K562 (cell line): ENCODE results near the gene SORT1. TPM values are rescaled to one million over a fixed set of nuclear protein-coding genes. Genes with fewer than 3 reads are reported as not detected.

Experiments used
- ATAC-seq: fragments of 200-7000 bp; cut with Tn5 transposase; 3 replicates; pipeline ENCODE4 v1.9.1; 2020; ENCODE audit warnings: moderate library complexity
- BruUV-seq: library from RNA; stranded (reverse); fragments of 400-500 nt; replicated peaks from 2 replicates; lab custom pipeline; 2021; lab: Mats Ljungman, UMichigan
- CTCF ChIA-PET: fragments of 300-600 bp; formaldehyde crosslinking; extraction: SDS; loops from one replicate; lab custom pipeline; 2021; ENCODE audit warnings: low intra/inter-chr PET ratio; lab: Yijun Ruan, JAX
- POLR2A ChIA-PET: fragments of 300-600, 350-650 bp; sonication (Branson Sonifier 250); formaldehyde crosslinking; extraction: SDS; loops from one replicate; lab custom pipeline; 2021; ENCODE audit warnings: antibody characterized with exemption, inconsistent platforms; lab: Yijun Ruan, JAX
- DNase-seq, 4 experiments: peaks; one replicate each; pipeline versions ENCODE4 v3.0.0 to v3.0.0-alpha.2; 2011 to 2018; ENCODE audit warnings: low spot score in 3 of 4, mixed read lengths in 3 of 4; ENCODE audit errors: extremely low read depth in 1 of 4
- FAIRE-seq: peaks from 2 replicates; lab custom pipeline; 2011; peaks lifted over from hg19 to GRCh38; lab: Jason Lieb, UNC
- H2AFZ ChIP-seq: 2 replicates; pipeline ENCODE4 v1.6.0; 2011; ENCODE audit warnings: low read depth, low read length, control low read depth, inconsistent platforms
- H3K27ac ChIP-seq: fragments of 200-600 bp; 3 replicates; pipeline ENCODE4 v1.8.0; 2011; ENCODE audit warnings: low read depth, mild to moderate bottlenecking, control low read depth, inconsistent platforms, low read length, moderate library complexity, mixed read lengths; ENCODE audit errors: extremely low read depth
- H3K27me3 ChIP-seq, 2 experiments: fragments of 300-600 bp in 1 of 2; 2 replicates in 1 of 2; 3 replicates in 1 of 2; pipeline versions ENCODE4 v1.6.0 to v1.8.0; 2011; ENCODE audit warnings: inconsistent platforms in 2 of 2, low read length in 2 of 2, mild to moderate bottlenecking in 1 of 2, mixed read lengths in 1 of 2, moderate library complexity in 1 of 2; ENCODE audit not compliant: control insufficient read depth in 2 of 2, insufficient read depth in 2 of 2
- H3K36me3 ChIP-seq: fragments of 300-600 bp; 3 replicates; pipeline ENCODE4 v1.8.0; 2011; ENCODE audit warnings: mild to moderate bottlenecking, low read length, inconsistent platforms; ENCODE audit not compliant: control insufficient read depth, insufficient read depth
- H3K4me1 ChIP-seq, 2 experiments: fragments of 200-600 bp in 1 of 2; replicated peaks in 1 of 2; 2 replicates in 1 of 2; 3 replicates in 1 of 2; pipeline versions ENCODE4 v1.5.1 to v1.8.0; 2011; ENCODE audit warnings: inconsistent platforms in 2 of 2, low read length in 2 of 2, mild to moderate bottlenecking in 1 of 2, mixed read lengths in 1 of 2, moderate library complexity in 1 of 2; ENCODE audit not compliant: control insufficient read depth in 2 of 2, insufficient read depth in 2 of 2
- H3K4me2 ChIP-seq: 2 replicates; pipeline ENCODE4 v1.6.1; 2011; ENCODE audit warnings: low read length, control low read depth, inconsistent platforms, mixed read lengths; ENCODE audit not compliant: insufficient read depth
- H3K4me3 ChIP-seq: fragments of 200-600 bp; sonication (generic), shearing (Covaris generic); 2 replicates; pipeline ENCODE4 v1.5.1; 2016; ENCODE audit warnings: control low read depth, inconsistent platforms
- H3K79me2 ChIP-seq: fragments of 200-600 bp; 3 replicates; pipeline ENCODE4 v1.8.0; 2011; ENCODE audit warnings: low read length, inconsistent platforms; ENCODE audit not compliant: control insufficient read depth, insufficient read depth
- H3K9ac ChIP-seq, 2 experiments: 2 replicates each; pipeline versions ENCODE4 v1.6.0 to v1.6.1; 2011; ENCODE audit warnings: low read depth in 2 of 2, low read length in 2 of 2, control low read depth in 1 of 2, inconsistent platforms in 1 of 2, mild to moderate bottlenecking in 1 of 2, mixed read lengths in 1 of 2; ENCODE audit not compliant: insufficient read depth in 1 of 2
- H3K9me1 ChIP-seq: one replicate; pipeline ENCODE4 v1.6.0; 2011; ENCODE audit warnings: inconsistent platforms, mild to moderate bottlenecking, low read length, moderate library complexity; ENCODE audit not compliant: control insufficient read depth, insufficient read depth
- H3K9me3 ChIP-seq: replicated peaks from 2 replicates; pipeline ENCODE4 v1.5.1; 2011; ENCODE audit warnings: low read depth, low read length, inconsistent platforms; ENCODE audit not compliant: control insufficient read depth, insufficient read depth
- H4K20me1 ChIP-seq: replicated peaks from 2 replicates; pipeline ENCODE4 v1.6.1; 2011; ENCODE audit warnings: low read length, inconsistent platforms, mixed read lengths; ENCODE audit not compliant: control insufficient read depth, insufficient read depth
- ARID2 ChIP-seq: fragments of 450-650 bp; IDR thresholded peaks from 2 replicates; pipeline ENCODE4 v1.6.1; 2017; ENCODE audit warnings: antibody characterized with exemption, mild to moderate bottlenecking
- BRD9 ChIP-seq: fragments of 450-650 bp; IDR thresholded peaks from 2 replicates; pipeline ENCODE4 v1.6.1; 2018; ENCODE audit warnings: low read depth; ENCODE audit not compliant: partially characterized antibody
- CEBPB ChIP-seq: fragments of 450-650 bp; IDR thresholded peaks from 2 replicates; pipeline ENCODE4 v1.6.1; 2016; ENCODE audit warnings: missing genetic modification characterization, missing compliant biosample characterization
- CHD1 ChIP-seq: fragments of 200-600 bp; sonication (generic); IDR thresholded peaks from one replicate; pipeline ENCODE4 v1.6.1; 2012; ENCODE audit warnings: mild to moderate bottlenecking, moderate library complexity, low read length, inconsistent platforms
- HIVEP1 ChIP-seq: fragments of 250-450 bp; sonication (Bioruptor Pico); IDR thresholded peaks from 2 replicates; pipeline ENCODE4 v1.4.0; 2020; ENCODE audit warnings: mild to moderate bottlenecking
- MITF ChIP-seq: IDR thresholded peaks from 2 replicates; pipeline ENCODE4 v1.6.1; 2014; ENCODE audit warnings: antibody characterized with exemption
- PTBP1 ChIP-seq: fragments of 200-400 bp; formaldehyde crosslinking; IDR thresholded peaks from 2 replicates; pipeline ENCODE4 v1.6.1; 2017; ENCODE audit warnings: low read depth, low read length
- RNF219 ChIP-seq: fragments of 250-450 bp; sonication (Bioruptor Pico); IDR thresholded peaks from 2 replicates; pipeline ENCODE4 v1.5.0; 2022; ENCODE audit warnings: mild to moderate bottlenecking
- STAT6 ChIP-seq: sonication (generic); formaldehyde crosslinking; IDR thresholded peaks from 2 replicates; pipeline ENCODE4 v1.8.1; 2023; ENCODE audit warnings: mild to moderate bottlenecking, missing genetic modification reagents
- ZNF263 ChIP-seq: sonication (generic); formaldehyde crosslinking; IDR thresholded peaks from 2 replicates; pipeline ENCODE4 v1.8.0; 2022; ENCODE audit warnings: mild to moderate bottlenecking, missing genetic modification reagents, borderline replicate concordance
- ZNF282 ChIP-seq: sonication (generic); formaldehyde crosslinking; IDR thresholded peaks from 2 replicates; pipeline ENCODE4 v1.8.1; 2023; ENCODE audit warnings: missing genetic modification reagents
- ZNF436 ChIP-seq: fragments of 250-450, 450-650 bp; sonication (Bioruptor Pico); formaldehyde crosslinking; IDR thresholded peaks from 2 replicates; pipeline ENCODE4 v1.7.0; 2020; ENCODE audit warnings: mild to moderate bottlenecking
- ZNF449 ChIP-seq: fragments of 250-450 bp; sonication (Bioruptor Pico); IDR thresholded peaks from 2 replicates; pipeline ENCODE4 v1.8.0; 2022; ENCODE audit warnings: moderate library complexity, mild to moderate bottlenecking, inconsistent platforms
- ZNF699 ChIP-seq: fragments of 250-450 bp; sonication (Bioruptor Pico); IDR thresholded peaks from 2 replicates; pipeline ENCODE4 v1.8.0; 2021; ENCODE audit warnings: mild to moderate bottlenecking, moderate library complexity; ENCODE audit not compliant: insufficient replicate concordance
- WGBS: fragments of 100-300 bp; shearing (Covaris generic); methylation state at CpG from one replicate; pipeline ENCODE4 v1.1.6; 2016; ENCODE audit warnings: low coverage, mixed read lengths; ENCODE audit not compliant: insufficient coverage; ENCODE audit errors: missing lambda C conversion rate; 5-methylcytosine and 5-hydroxymethylcytosine counted together
- in situ Hi-C: fragments of 300-500 bp; cut with MboI; formaldehyde crosslinking; loops from 4 replicates; pipeline ENCODE4 v1.15.0; 2018; ENCODE audit warnings: inconsistent platforms, mixed read lengths
- intact Hi-C: fragments of 100-400 bp; cut with micrococcal nuclease; formaldehyde crosslinking; loops from 2 replicates; pipeline ENCODE4 v1.14.2; 2022
- polyA plus RNA-seq, 8 experiments: library from polyadenylated mRNA; depleted of rRNA in 4 of 8; stranded (reverse) in 5 of 8; unstranded in 3 of 8; fragments of >200 nt; fragmentation: Nextera tagmentation in 2 of 8; fragmentation: Illumina TruSeq in 1 of 8; extraction: Ambion mirVana in 2 of 8; extraction: Trizol in 1 of 8; gene quantifications; 2 replicates each; pipeline versions ENCODE4 v1.2.1 to v1.2.3, GENCODE V29; 2011 to 2014; ENCODE audit warnings: inconsistent platforms in 1 of 8, missing spikeins in 1 of 8
- total RNA-seq, 7 experiments: library from RNA; depleted of rRNA in 6 of 7; stranded (reverse); fragments of >200 nt in 6 of 7; fragmentation: Illumina TruSeq in 2 of 7; extraction: Trizol in 2 of 7; gene quantifications; 2 replicates each; pipeline versions ENCODE4 v1.2.1 to v1.2.3, GENCODE V29; 2011 to 2021; ENCODE audit warnings: low replicate concordance in 1 of 7

The SORT1 gene
- total and polyA plus RNA-seq, 9 of the 15 experiments (the other 6 are each of a cell fraction or from before 2014, with no cell fraction given) = 27.4 to 112 (median 65.0) TPM

- Histone ChIP-seq H3K9ac (peak overlapping the region; percentile 86 to 88), H4K20me1 (no peaks in the 10 kb centered on the region), H3K4me3 (peak overlapping the region; percentile 35), H3K79me2 (peaks cover 96% of the 10 kb centered on the region), H3K27me3 (no peaks in the 10 kb centered on the region), H3K36me3 (peaks cover 22% of the 10 kb centered on the region), H3K9me1 (no peaks in the 10 kb centered on the region), H3K4me2 (peak overlapping the region; percentile 93), H3K27ac (peak overlapping the region; percentile 92), H3K4me1 (peaks cover 39 to 72% of the 10 kb centered on the region in 2 experiments), H2AFZ (peak overlapping the region; percentile 75), H3K9me3 (no peaks in the 10 kb centered on the region)
- WGBS = 5% methylated on average over 10 of the region's 10 CpGs
- DNase-seq (peak; percentile 39 to 91 (median 60)), FAIRE-seq (peak; percentile 76), ATAC-seq (peak; percentile 66)
- ChIA-PET POLR2A (interaction anchor here (0.6 to 1.9 kb wide), 11 partner anchors 9 to 241 kb away, joined by 3 to 5 read pairs (median 3); partner anchors contain the start of gene PSMA5), CTCF (no interaction called here)
- intact Hi-C loops = no loop called here
- BruUV-seq = TSS peak; percentile 89
- in situ Hi-C loops = no loop called here
- TF ChIP-seq MITF (no peak), CHD1 (peak; percentile 1), CEBPB (tag) (no peak), BRD9 (peak; percentile 50), ZNF263 (CRISPR knock-in tag) (no peak), HIVEP1 (CRISPR knock-in tag) (no peak), PTBP1 (no peak), ZNF699 (CRISPR knock-in tag) (no peak), ZNF282 (no peak), STAT6 (no peak), ZNF449 (CRISPR knock-in tag) (no peak), ARID2 (no peak), RNF219 (CRISPR knock-in tag) (no peak), ZNF436 (CRISPR knock-in tag) (no peak)
Observed at GRCh38 chr1:109392788-109393616, 4.7 kb downstream of the SORT1 start.
